GM12878 (cell line): ENCODE measurements around the gene OPRPN. TPM values are rescaled to one million over a fixed set of nuclear protein-coding genes. Genes with fewer than 3 reads are reported as not detected.

Source experiments
- ATAC-seq: fragments of 200-7000 bp; cut with Tn5 transposase; 3 replicates; pipeline ENCODE4 v1.9.1; 2020; ENCODE audit warnings: mild to moderate bottlenecking, moderate library complexity
- BruUV-seq: library from RNA; stranded (reverse); fragments of 400-500 nt; replicated peaks from 2 replicates; lab custom pipeline; 2021; lab: Mats Ljungman, UMichigan
- CTCF ChIA-PET: fragments of 300-600 bp; sonication (Branson Sonifier 250); formaldehyde crosslinking; extraction: SDS; loops from one replicate; lab custom pipeline; 2021; ENCODE audit warnings: inconsistent platforms; lab: Yijun Ruan, JAX
- POLR2A ChIA-PET: fragments of 350-600 bp; formaldehyde crosslinking; extraction: SDS; loops from one replicate; lab custom pipeline; 2021; ENCODE audit warnings: inconsistent platforms; lab: Charles Lee
- RAD21 ChIA-PET: fragments of 300-600 bp; sonication (Branson Sonifier 250); formaldehyde crosslinking; loops from one replicate; lab custom pipeline; 2023; ENCODE audit warnings: antibody characterized with exemption; ENCODE audit not compliant: unreplicated experiment; lab: Charles Lee
- SMC1A ChIA-PET: fragments of 300-600 bp; sonication (Branson Sonifier 250); formaldehyde crosslinking; loops from one replicate; lab custom pipeline; 2023; ENCODE audit not compliant: unreplicated experiment, uncharacterized antibody; lab: Charles Lee
- DNase-seq: peaks from one replicate; pipeline ENCODE4 v3.0.0-alpha.2; 2011; ENCODE audit warnings: low read depth, low spot score
- FAIRE-seq: peaks from 3 replicates; lab custom pipeline; 2011; peaks lifted over from hg19 to GRCh38; lab: Jason Lieb, UNC
- H2AFZ ChIP-seq: 2 replicates; pipeline ENCODE4 v1.6.0; 2011; ENCODE audit warnings: low read depth, low read length, control low read depth; ENCODE audit not compliant: control insufficient read depth
- H3K27ac ChIP-seq: 2 replicates; pipeline ENCODE4 v1.5.1; 2011; ENCODE audit warnings: control low read depth; ENCODE audit not compliant: control insufficient read depth, insufficient read depth
- H3K27me3 ChIP-seq, 2 experiments: replicated peaks in 1 of 2; 2 replicates each; pipeline versions ENCODE4 v1.6.0 to v1.6.1; 2011; ENCODE audit warnings: low read length in 1 of 2; ENCODE audit not compliant: control insufficient read depth in 2 of 2, insufficient read depth in 2 of 2
- H3K36me3 ChIP-seq, 2 experiments: 2 replicates each; pipeline ENCODE4 v1.5.1; 2011; ENCODE audit warnings: low read length in 1 of 2; ENCODE audit not compliant: control insufficient read depth in 2 of 2, insufficient read depth in 2 of 2
- H3K4me1 ChIP-seq: 2 replicates; pipeline ENCODE4 v1.6.1; 2011; ENCODE audit warnings: mild to moderate bottlenecking, low read length, moderate library complexity, mixed read lengths; ENCODE audit not compliant: control insufficient read depth, insufficient read depth
- H3K4me2 ChIP-seq: 2 replicates; pipeline ENCODE4 v1.6.0; 2011; ENCODE audit warnings: control low read depth; ENCODE audit not compliant: control insufficient read depth, insufficient read depth
- H3K4me3 ChIP-seq: fragments of 200-600 bp; sonication (generic); 2 replicates; pipeline ENCODE4 v1.5.1; 2016
- H3K79me2 ChIP-seq: 2 replicates; pipeline ENCODE4 v1.6.0; 2011; ENCODE audit warnings: low read length; ENCODE audit not compliant: control insufficient read depth, insufficient read depth
- H3K9ac ChIP-seq: 2 replicates; pipeline ENCODE4 v1.8.0; 2011; ENCODE audit warnings: low read length, control low read depth, mixed read lengths; ENCODE audit not compliant: control insufficient read depth, insufficient read depth
- H3K9me3 ChIP-seq: replicated peaks from 3 replicates; pipeline ENCODE4 v1.5.1; 2011; ENCODE audit warnings: mild to moderate bottlenecking, low read length; ENCODE audit not compliant: control insufficient read depth, insufficient read depth
- H4K20me1 ChIP-seq: 2 replicates; pipeline ENCODE4 v1.6.0; 2011; ENCODE audit not compliant: control insufficient read depth, insufficient read depth
- ATF3 ChIP-seq: IDR thresholded peaks from 2 replicates; pipeline ENCODE4 v1.6.1; 2011; ENCODE audit warnings: low read depth, mild to moderate bottlenecking, low read length, moderate library complexity, borderline replicate concordance; ENCODE audit errors: extremely low read depth
- BRCA1 ChIP-seq: IDR thresholded peaks from 2 replicates; pipeline ENCODE4 v1.6.1; 2011; ENCODE audit warnings: low read depth, low read length, improper control_type of control experiment
- CREB1 ChIP-seq: IDR thresholded peaks from 2 replicates; pipeline ENCODE4 v1.6.1; 2012; ENCODE audit warnings: low read depth, mild to moderate bottlenecking, inconsistent platforms
- ESRRA ChIP-seq: IDR thresholded peaks from 2 replicates; pipeline ENCODE4 v1.6.1; 2012; ENCODE audit warnings: mild to moderate bottlenecking, low read length, improper control_type of control experiment
- HDAC2 ChIP-seq: fragments of 200-600 bp; sonication (generic); IDR thresholded peaks from 2 replicates; pipeline ENCODE4 v1.6.1; 2017
- HSF1 ChIP-seq: fragments of 150-350 bp; IDR thresholded peaks from 2 replicates; pipeline ENCODE4 v1.6.1; 2014; ENCODE audit warnings: mild to moderate bottlenecking, low read depth, low read length
- IKZF2 ChIP-seq, 2 experiments: fragments of 450-650 bp; IDR thresholded peaks; 2 replicates each; pipeline ENCODE4 v1.6.1; 2017; ENCODE audit warnings: mild to moderate bottlenecking in 2 of 2, moderate library complexity in 2 of 2
- MEF2B ChIP-seq: fragments of 450-650 bp; IDR thresholded peaks from 2 replicates; pipeline ENCODE4 v1.6.1; 2018; ENCODE audit warnings: mild to moderate bottlenecking, moderate library complexity; ENCODE audit not compliant: partially characterized antibody, poor library complexity, severe bottlenecking
- PML ChIP-seq: IDR thresholded peaks from 2 replicates; pipeline ENCODE4 v1.6.1; 2012; ENCODE audit warnings: low read length, inconsistent platforms
- POLR2AphosphoS5 ChIP-seq: IDR thresholded peaks from 2 replicates; pipeline ENCODE4 v1.6.1; 2011; ENCODE audit warnings: mild to moderate bottlenecking, low read length, inconsistent platforms
- RCOR1 ChIP-seq: conservative IDR thresholded peaks from 2 replicates; pipeline ENCODE4 v1.6.1; 2012; ENCODE audit warnings: low read depth, low read length, improper control_type of control experiment
- RELB ChIP-seq: fragments of 450-650 bp; IDR thresholded peaks from 2 replicates; pipeline ENCODE4 v1.6.1; 2017; ENCODE audit warnings: low read depth, mild to moderate bottlenecking, moderate library complexity
- RUNX3 ChIP-seq: IDR thresholded peaks from 2 replicates; pipeline ENCODE4 v1.6.1; 2012; ENCODE audit warnings: low read length, inconsistent platforms
- SMARCA5 ChIP-seq: fragments of 450-650 bp; IDR thresholded peaks from 2 replicates; pipeline ENCODE4 v1.6.1; 2017; ENCODE audit warnings: mild to moderate bottlenecking
- SREBF1 ChIP-seq: IDR thresholded peaks from 2 replicates; pipeline ENCODE4 v1.6.1; 2012; ENCODE audit warnings: mild to moderate bottlenecking, low read length
- STAT3 ChIP-seq: IDR thresholded peaks from 2 replicates; pipeline ENCODE4 v1.6.1; 2011; ENCODE audit warnings: low read depth, low read length, improper control_type of control experiment
- YBX1 ChIP-seq: fragments of 450-650 bp; IDR thresholded peaks from 2 replicates; pipeline ENCODE4 v1.6.1; 2016; ENCODE audit warnings: antibody characterized with exemption
- ZNF687 ChIP-seq: fragments of 450-650 bp; IDR thresholded peaks from 2 replicates; pipeline ENCODE4 v1.6.1; 2017; ENCODE audit warnings: mild to moderate bottlenecking, moderate library complexity
- ZZZ3 ChIP-seq: IDR thresholded peaks from 2 replicates; pipeline ENCODE4 v1.6.1; 2011; ENCODE audit warnings: low read depth; ENCODE audit not compliant: control insufficient read depth, insufficient read length
- WGBS: methylation state at CpG from one replicate; pipeline ENCODE4 v1.1.6; 2016; ENCODE audit warnings: low lambda C conversion rate; ENCODE audit not compliant: insufficient replicate concordance, insufficient coverage; ENCODE audit errors: missing lambda C conversion rate; 5-methylcytosine and 5-hydroxymethylcytosine counted together
- in situ Hi-C: fragments of 300-500 bp; cut with MboI; formaldehyde crosslinking; loops from 9 replicates; pipeline ENCODE4 v1.14.3; 2018; ENCODE audit warnings: mixed read lengths
- intact Hi-C: fragments of 100-400 bp; cut with micrococcal nuclease; formaldehyde crosslinking; loops from one replicate; pipeline ENCODE4 v1.14.2; 2022; ENCODE audit not compliant: unreplicated experiment
- polyA plus RNA-seq, 11 experiments: library from polyadenylated mRNA; depleted of rRNA in 4 of 11; unstranded in 6 of 11; stranded (reverse) in 5 of 11; fragments of >200 nt; fragmentation: Nextera tagmentation in 4 of 11; fragmentation: Illumina TruSeq in 1 of 11; extraction: Ambion mirVana in 4 of 11; extraction: Trizol in 1 of 11; gene quantifications; 1 replicate in 1 of 11; 2 replicates in 10 of 11; pipeline versions ENCODE4 v1.2.1 to v1.2.3, GENCODE V29; 2011 to 2016; ENCODE audit warnings: inconsistent platforms in 2 of 11, missing spikeins in 2 of 11, low read depth in 1 of 11
- total RNA-seq, 4 experiments: library from RNA; depleted of rRNA in 3 of 4; stranded (reverse); fragments of >200 nt in 3 of 4; fragmentation: Illumina TruSeq in 1 of 4; extraction: Trizol in 1 of 4; gene quantifications; 2 replicates each; pipeline versions ENCODE4 v1.2.1 to v1.2.3, GENCODE V29; 2013 to 2021

OPRPN gene
- total and polyA plus RNA-seq, 10 of the 15 experiments (the other 5 are each of a cell fraction or from before 2014, with no cell fraction given), result 0.16 to 0.33 TPM; not detected in 8

GRCh38 chr4:70449220-70449619 is 51.5 kb downstream of the OPRPN start:
- in situ Hi-C loops, result no loop called here
- Histone ChIP-seq H3K27me3 (no peaks in the 10 kb centered on the region), H3K79me2 (no peaks in the 10 kb centered on the region), H3K36me3 (no peaks in the 10 kb centered on the region), H3K4me2 (no peak overlapping the region), H3K9me3 (no peaks in the 10 kb centered on the region; the same call in 1 of the 3 replicates), H3K9ac (no peak overlapping the region), H2AFZ (peak overlapping the region; percentile 26), H3K4me1 (no peaks in the 10 kb centered on the region), H4K20me1 (no peaks in the 10 kb centered on the region), H3K4me3 (no peak overlapping the region), H3K27ac (no peak overlapping the region)
- DNase-seq, result peak; percentile 13
- no TSS peak for BruUV-seq
- intact Hi-C loops, result no loop called here
- RAD21 ChIA-PET, result no interaction called here
- POLR2A ChIA-PET, result interaction anchor here (0.6 kb wide), 1 partner anchor 1552 kb away, joined by 5 read pairs; no protein-coding TSS in a partner anchor
- SMC1A ChIA-PET, result no interaction called here
- no peak for FAIRE-seq
- peak; percentile 74 for ATAC-seq
- 11% methylated on average over 3 of the region's 3 CpGs for WGBS
- CTCF ChIA-PET, result no interaction called here
- TF ChIP-seq BRCA1 (no peak), SREBF1 (no peak), STAT3 (no peak), ESRRA (no peak), SMARCA5 (no peak), RUNX3 (peak; percentile 27; the same call in 1 of the 2 replicates), YBX1 (no peak), ZZZ3 (no peak), POLR2AphosphoS5 (no peak), RELB (peak; percentile 73), MEF2B (peak; percentile 76), ZNF687 (peak; percentile 32; the same call in 1 of the 2 replicates), HDAC2 (no peak), CREB1 (no peak), IKZF2 (IDR thresholded peaks at IDR 0.05) (peak; percentile 30 to 67; a peak in 2 of 4 replicates), PML (no peak), RCOR1 (no peak), ATF3 (no peak), HSF1 (no peak)
